HEK293 (cell line): Measurements from ENCODE around the gene ZSWIM4.
"Not testable (repeated sequence)": the region's sequence is repeated elsewhere in the genome, so short reads cannot be mapped to it uniquely, and the experiment has no call there.

Source experiments
- CTCF ChIA-PET: fragments of 350-600 bp; formaldehyde crosslinking; extraction: SDS; loops from one replicate; lab custom pipeline; 2021; ENCODE audit warnings: antibody characterized with exemption; lab: Yijun Ruan, JAX
- POLR2A ChIA-PET: fragments of 300-600 bp; formaldehyde crosslinking; extraction: SDS; loops from one replicate; lab custom pipeline; 2020; ENCODE audit warnings: antibody characterized with exemption, inconsistent platforms; lab: Yijun Ruan, JAX
- H3K27ac ChIP-seq: fragments of 200-500 bp; sonication (Bioruptor generic); 2 replicates; pipeline ENCODE4 v1.5.1; 2014; ENCODE audit warnings: low read depth, low read length, control low read depth, inconsistent platforms; ENCODE audit errors: extremely low read depth
- H3K36me3 ChIP-seq, 2 experiments: fragments of 200-500 bp in 1 of 2; sonication (Bioruptor generic) in 1 of 2; 1 replicate in 1 of 2; 2 replicates in 1 of 2; pipeline ENCODE4 v1.5.1; 2014 to 2017; ENCODE audit warnings: inconsistent platforms in 2 of 2, low read length in 2 of 2; ENCODE audit not compliant: control insufficient read depth in 2 of 2, insufficient read depth in 1 of 2
- H3K4me1 ChIP-seq: fragments of 200-500 bp; sonication (Bioruptor generic); 2 replicates; pipeline ENCODE4 v1.5.1; 2014; ENCODE audit warnings: mild to moderate bottlenecking, low read length, inconsistent platforms; ENCODE audit not compliant: control insufficient read depth, insufficient read depth
- H3K4me3 ChIP-seq: 2 replicates; pipeline ENCODE4 v1.5.1; 2011; ENCODE audit warnings: low read depth, mild to moderate bottlenecking, control low read depth, low read length, moderate library complexity
- H3K9me3 ChIP-seq: fragments of 200-500 bp; sonication (Bioruptor generic); 2 replicates; pipeline ENCODE4 v1.5.1; 2014; ENCODE audit warnings: low read depth, low read length, inconsistent platforms; ENCODE audit not compliant: control insufficient read depth, insufficient read depth
- KLF8 ChIP-seq: fragments of 450-650 bp; formaldehyde crosslinking; IDR thresholded peaks from 2 replicates; pipeline ENCODE4 v1.5.1; 2016; ENCODE audit warnings: missing biosample characterization, missing genetic modification characterization
- WT1 ChIP-seq: fragments of 450-650 bp; formaldehyde crosslinking; IDR thresholded peaks from 2 replicates; pipeline ENCODE4 v1.5.1; 2016; ENCODE audit warnings: missing biosample characterization, missing genetic modification characterization
- ZBTB8A ChIP-seq: fragments of 450-650 bp; formaldehyde crosslinking; IDR thresholded peaks from 2 replicates; pipeline ENCODE4 v1.5.1; 2016; ENCODE audit warnings: missing biosample characterization, missing genetic modification characterization
- ZNF266 ChIP-seq: fragments of 450-650 bp; formaldehyde crosslinking; IDR thresholded peaks from 2 replicates; pipeline ENCODE4 v1.5.1; 2016; ENCODE audit warnings: missing biosample characterization, missing genetic modification characterization, low read depth
- ZNF280D ChIP-seq: fragments of 450-650 bp; formaldehyde crosslinking; IDR thresholded peaks from 2 replicates; pipeline ENCODE4 v1.5.1; 2016; ENCODE audit warnings: missing biosample characterization, missing genetic modification characterization
- ZNF335 ChIP-seq: fragments of 450-650 bp; formaldehyde crosslinking; conservative IDR thresholded peaks from 2 replicates; pipeline ENCODE4 v1.5.1; 2016; ENCODE audit warnings: missing biosample characterization, missing genetic modification characterization
- ZNF639 ChIP-seq: fragments of 450-650 bp; formaldehyde crosslinking; IDR thresholded peaks from 2 replicates; pipeline ENCODE4 v1.5.1; 2016; ENCODE audit warnings: missing biosample characterization, missing genetic modification characterization
- TF ChIP-seq, protein P1 (sequence below): fragments of 450-650 bp; formaldehyde crosslinking; conservative IDR thresholded peaks from 2 replicates; pipeline ENCODE4 v1.5.1; 2016; ENCODE audit warnings: low read depth, missing biosample characterization, missing genetic modification characterization
- TF ChIP-seq, protein P2 (sequence below): fragments of 450-650 bp; formaldehyde crosslinking; IDR thresholded peaks from 2 replicates; pipeline ENCODE4 v1.5.1; 2017; ENCODE audit warnings: missing biosample characterization, missing genetic modification characterization
- TF ChIP-seq, protein P3 (sequence below): fragments of 450-650 bp; formaldehyde crosslinking; IDR thresholded peaks from 2 replicates; pipeline ENCODE4 v1.5.1; 2016; ENCODE audit warnings: missing biosample characterization, missing genetic modification characterization

Gene ZSWIM4

GRCh38 chr19:13850910-13851733 is 55.9 kb downstream of the ZSWIM4 start (continued):
- TF ChIP-seq, protein P1, sequence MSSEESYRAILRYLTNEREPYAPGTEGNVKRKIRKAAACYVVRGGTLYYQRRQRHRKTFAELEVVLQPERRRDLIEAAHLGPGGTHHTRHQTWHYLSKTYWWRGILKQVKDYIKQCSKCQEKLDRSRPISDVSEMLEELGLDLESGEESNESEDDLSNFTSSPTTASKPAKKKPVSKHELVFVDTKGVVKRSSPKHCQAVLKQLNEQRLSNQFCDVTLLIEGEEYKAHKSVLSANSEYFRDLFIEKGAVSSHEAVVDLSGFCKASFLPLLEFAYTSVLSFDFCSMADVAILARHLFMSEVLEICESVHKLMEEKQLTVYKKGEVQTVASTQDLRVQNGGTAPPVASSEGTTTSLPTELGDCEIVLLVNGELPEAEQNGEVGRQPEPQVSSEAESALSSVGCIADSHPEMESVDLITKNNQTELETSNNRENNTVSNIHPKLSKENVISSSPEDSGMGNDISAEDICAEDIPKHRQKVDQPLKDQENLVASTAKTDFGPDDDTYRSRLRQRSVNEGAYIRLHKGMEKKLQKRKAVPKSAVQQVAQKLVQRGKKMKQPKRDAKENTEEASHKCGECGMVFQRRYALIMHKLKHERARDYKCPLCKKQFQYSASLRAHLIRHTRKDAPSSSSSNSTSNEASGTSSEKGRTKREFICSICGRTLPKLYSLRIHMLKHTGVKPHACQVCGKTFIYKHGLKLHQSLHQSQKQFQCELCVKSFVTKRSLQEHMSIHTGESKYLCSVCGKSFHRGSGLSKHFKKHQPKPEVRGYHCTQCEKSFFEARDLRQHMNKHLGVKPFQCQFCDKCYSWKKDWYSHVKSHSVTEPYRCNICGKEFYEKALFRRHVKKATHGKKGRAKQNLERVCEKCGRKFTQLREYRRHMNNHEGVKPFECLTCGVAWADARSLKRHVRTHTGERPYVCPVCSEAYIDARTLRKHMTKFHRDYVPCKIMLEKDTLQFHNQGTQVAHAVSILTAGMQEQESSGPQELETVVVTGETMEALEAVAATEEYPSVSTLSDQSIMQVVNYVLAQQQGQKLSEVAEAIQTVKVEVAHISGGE = no peak
- TF ChIP-seq KLF8 (tag by site-specific recombination) (peak; percentile 64), ZNF280D (0 out of 2 replicates have a peak, but pooled peaks have one; percentile 32), ZNF639 (tag by site-specific recombination) (peak; percentile 43; the same call in 1 of the 2 replicates), ZNF266 (no peak), ZBTB8A (tag by site-specific recombination) (no peak; the same call in 1 of the 2 replicates), WT1 (tag by site-specific recombination) (0 out of 2 replicates have a peak, but pooled peaks have one; percentile 15)
- TF ChIP-seq, protein P2, sequence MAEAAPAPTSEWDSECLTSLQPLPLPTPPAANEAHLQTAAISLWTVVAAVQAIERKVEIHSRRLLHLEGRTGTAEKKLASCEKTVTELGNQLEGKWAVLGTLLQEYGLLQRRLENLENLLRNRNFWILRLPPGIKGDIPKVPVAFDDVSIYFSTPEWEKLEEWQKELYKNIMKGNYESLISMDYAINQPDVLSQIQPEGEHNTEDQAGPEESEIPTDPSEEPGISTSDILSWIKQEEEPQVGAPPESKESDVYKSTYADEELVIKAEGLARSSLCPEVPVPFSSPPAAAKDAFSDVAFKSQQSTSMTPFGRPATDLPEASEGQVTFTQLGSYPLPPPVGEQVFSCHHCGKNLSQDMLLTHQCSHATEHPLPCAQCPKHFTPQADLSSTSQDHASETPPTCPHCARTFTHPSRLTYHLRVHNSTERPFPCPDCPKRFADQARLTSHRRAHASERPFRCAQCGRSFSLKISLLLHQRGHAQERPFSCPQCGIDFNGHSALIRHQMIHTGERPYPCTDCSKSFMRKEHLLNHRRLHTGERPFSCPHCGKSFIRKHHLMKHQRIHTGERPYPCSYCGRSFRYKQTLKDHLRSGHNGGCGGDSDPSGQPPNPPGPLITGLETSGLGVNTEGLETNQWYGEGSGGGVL (tag by site-specific recombination) = peak; percentile 95
- TF ChIP-seq, protein P3, sequence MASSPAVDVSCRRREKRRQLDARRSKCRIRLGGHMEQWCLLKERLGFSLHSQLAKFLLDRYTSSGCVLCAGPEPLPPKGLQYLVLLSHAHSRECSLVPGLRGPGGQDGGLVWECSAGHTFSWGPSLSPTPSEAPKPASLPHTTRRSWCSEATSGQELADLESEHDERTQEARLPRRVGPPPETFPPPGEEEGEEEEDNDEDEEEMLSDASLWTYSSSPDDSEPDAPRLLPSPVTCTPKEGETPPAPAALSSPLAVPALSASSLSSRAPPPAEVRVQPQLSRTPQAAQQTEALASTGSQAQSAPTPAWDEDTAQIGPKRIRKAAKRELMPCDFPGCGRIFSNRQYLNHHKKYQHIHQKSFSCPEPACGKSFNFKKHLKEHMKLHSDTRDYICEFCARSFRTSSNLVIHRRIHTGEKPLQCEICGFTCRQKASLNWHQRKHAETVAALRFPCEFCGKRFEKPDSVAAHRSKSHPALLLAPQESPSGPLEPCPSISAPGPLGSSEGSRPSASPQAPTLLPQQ = peak; percentile 48

DNA sequence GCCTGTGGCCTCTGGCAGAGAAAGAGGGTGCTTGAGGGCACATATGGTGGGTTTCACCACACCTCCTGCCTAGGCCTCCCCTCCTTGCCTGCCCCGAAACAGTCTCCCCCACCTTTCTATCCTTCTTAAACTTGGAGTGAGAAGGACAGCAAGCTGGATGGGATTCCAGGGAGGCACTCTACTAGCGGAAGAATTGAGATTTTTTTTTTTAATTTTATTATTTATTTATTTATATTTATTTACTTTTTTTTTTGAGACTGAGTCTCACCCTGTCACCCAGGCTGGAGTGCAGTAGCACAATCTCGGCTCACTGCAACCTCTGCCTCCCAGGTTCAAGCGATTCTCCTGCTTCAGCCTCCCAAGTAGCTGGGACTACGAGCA is 56.5 kb downstream of the ZSWIM4 start:
- TF ChIP-seq ZNF335 (tag by site-specific recombination) = 0 out of 2 replicates have a peak, but pooled peaks have one; percentile 1
- not testable (repeated sequence) for H3K9me3 ChIP-seq, H3K4me3 ChIP-seq, H3K36me3 ChIP-seq
- ChIA-PET POLR2A (interaction anchor here (0.6 to 3.4 kb wide), 10 partner anchors 9 to 796 kb away, joined by 3 to 21 read pairs (median 6); partner anchors contain the start of genes C19orf53, RFX1 and ZSWIM4), CTCF (interaction anchor here (0.6 to 4.8 kb wide), 5 partner anchors 8 to 263 kb away, joined by 3 to 45 read pairs (median 4); no protein-coding TSS in a partner anchor)
- Histone ChIP-seq H3K4me1 (peaks cover 15% of the 10 kb centered on the region), H3K27ac (peak overlapping the region; percentile 60)
